Activated CD4-positive, CD25-positive, alpha-beta regulatory T cell treated with anti-CD3 and anti-CD28 coated beads, Interleukin-2, amount 50 U/mL, for 16 hours (primary cell): ENCODE measurements around the gene CDC20.

Experiments
- DNase-seq: peaks from one replicate; pipeline ENCODE4 v3.0.0-alpha.2; 2020; ENCODE audit warnings: low read depth, low spot score

The CDC20 gene

GRCh38 chr1:43358746-43359693, at the start of gene CDC20:
CDC20 (plus strand) TSS chr1:43358981; CDS start chr1:43359216, 235 bp downstream.
- peak; percentile 96 for DNase-seq

GRCh38 chr1:43309405-43310025, 49.3 kb upstream of the CDC20 start:
- no peak for DNase-seq

GRCh38 chr1:43311521-43311920, 47.3 kb upstream of the CDC20 start:
- DNase-seq: no peak

- no peak for DNase-seq
Measured at GRCh38 chr1:43312212-43312623, 46.6 kb upstream of the CDC20 start.

GRCh38 chr1:43312663-43313515, 45.9 kb upstream of the CDC20 start:
- no peak for DNase-seq

GRCh38 chr1:43313771-43314170, 45.0 kb upstream of the CDC20 start:
- no peak for DNase-seq

GRCh38 chr1:43314233-43314632, 44.5 kb upstream of the CDC20 start:
- DNase-seq: no peak

- DNase-seq: no peak
Measured at GRCh38 chr1:43315481-43315880, 43.3 kb upstream of the CDC20 start.

- no peak for DNase-seq
Measured at GRCh38 chr1:43315963-43316737, 42.6 kb upstream of the CDC20 start.

GRCh38 chr1:43316738-43317520, 41.9 kb upstream of the CDC20 start:
- DNase-seq: no peak

GRCh38 chr1:43317817-43318471, 40.8 kb upstream of the CDC20 start:
- no peak for DNase-seq

- no peak for DNase-seq
Measured at GRCh38 chr1:43318831-43319230, 40.0 kb upstream of the CDC20 start.

GRCh38 chr1:43319288-43319687, 39.5 kb upstream of the CDC20 start:
- DNase-seq: no peak

- no peak for DNase-seq
Measured at GRCh38 chr1:43319766-43320165, 39.0 kb upstream of the CDC20 start.

GRCh38 chr1:43321331-43321891, 37.4 kb upstream of the CDC20 start:
- no peak for DNase-seq

GRCh38 chr1:43322506-43322905, 36.3 kb upstream of the CDC20 start:
- no peak for DNase-seq

GRCh38 chr1:43324810-43325209, 34.0 kb upstream of the CDC20 start:
- no peak for DNase-seq

- DNase-seq: no peak
Measured at GRCh38 chr1:43325381-43325780, 33.4 kb upstream of the CDC20 start.

- no peak for DNase-seq
Measured at GRCh38 chr1:43327549-43328292, 31.1 kb upstream of the CDC20 start.
